NB4 (cell line): Measurements from ENCODE around the gene STAT6.
A peak's percentile ranks its signal among the peaks of the same experiment; 100 is the strongest.

ENCODE experiments used
- DNase-seq: peaks from one replicate; pipeline ENCODE4 v3.0.0; 2010; ENCODE audit warnings: low read depth
- H3K4me3 ChIP-seq: one replicate; pipeline ENCODE4 v1.5.1; 2011; ENCODE audit warnings: mild to moderate bottlenecking, low read depth, low read length, moderate library complexity
- CTCF ChIP-seq: IDR thresholded peaks from one replicate; pipeline ENCODE4 v1.5.1; 2012; ENCODE audit warnings: low read depth, low read length
- MAX ChIP-seq: IDR thresholded peaks from 2 replicates; pipeline ENCODE4 v1.6.1; 2011; ENCODE audit warnings: low read depth, low read length
- MYC ChIP-seq: IDR thresholded peaks from 2 replicates; pipeline ENCODE4 v1.6.1; 2011; ENCODE audit warnings: low read depth, low read length
- POLR2A ChIP-seq: IDR thresholded peaks from 2 replicates; pipeline ENCODE4 v1.6.1; 2011; ENCODE audit warnings: mild to moderate bottlenecking; ENCODE audit not compliant: insufficient read length; ENCODE audit errors: extremely low read depth

Gene STAT6

GRCh38 chr12:57106021-57106708 is 5.0 kb downstream of the STAT6 start:
- H3K4me3 ChIP-seq, result no peak overlapping the region
- no peak for DNase-seq
- TF ChIP-seq CTCF (no peak), POLR2A (no peak), MAX (no peak), MYC (no peak)

- H3K4me3 ChIP-seq, result no peak overlapping the region
- TF ChIP-seq MAX (no peak), POLR2A (no peak), CTCF (no peak), MYC (no peak)
- no peak for DNase-seq
These were observed 6.0 kb downstream of the STAT6 start for GRCh38 chr12:57105011-57105753.

- DNase-seq, result no peak
- no peak overlapping the region for H3K4me3 ChIP-seq
- TF ChIP-seq CTCF (no peak), MAX (no peak), POLR2A (no peak), MYC (no peak)
These were observed 6.8 kb downstream of the STAT6 start for GRCh38 chr12:57104292-57104910.

- TF ChIP-seq MYC (no peak), CTCF (no peak), POLR2A (no peak), MAX (no peak)
- no peak for DNase-seq
- H3K4me3 ChIP-seq, result no peak overlapping the region
These were observed 7.3 kb downstream of the STAT6 start for GRCh38 chr12:57103856-57104255.

GRCh38 chr12:57101892-57102695 is 9.1 kb downstream of the STAT6 start:
- no peak overlapping the region for H3K4me3 ChIP-seq
- TF ChIP-seq CTCF (no peak), MYC (peak; percentile 57; the same call in 1 of the 2 replicates), MAX (peak; percentile 71), POLR2A (no peak)
- peak; percentile 90 for DNase-seq
